ENCODE data around the gene OR6B3.

OR6B3 gene

DNA sequence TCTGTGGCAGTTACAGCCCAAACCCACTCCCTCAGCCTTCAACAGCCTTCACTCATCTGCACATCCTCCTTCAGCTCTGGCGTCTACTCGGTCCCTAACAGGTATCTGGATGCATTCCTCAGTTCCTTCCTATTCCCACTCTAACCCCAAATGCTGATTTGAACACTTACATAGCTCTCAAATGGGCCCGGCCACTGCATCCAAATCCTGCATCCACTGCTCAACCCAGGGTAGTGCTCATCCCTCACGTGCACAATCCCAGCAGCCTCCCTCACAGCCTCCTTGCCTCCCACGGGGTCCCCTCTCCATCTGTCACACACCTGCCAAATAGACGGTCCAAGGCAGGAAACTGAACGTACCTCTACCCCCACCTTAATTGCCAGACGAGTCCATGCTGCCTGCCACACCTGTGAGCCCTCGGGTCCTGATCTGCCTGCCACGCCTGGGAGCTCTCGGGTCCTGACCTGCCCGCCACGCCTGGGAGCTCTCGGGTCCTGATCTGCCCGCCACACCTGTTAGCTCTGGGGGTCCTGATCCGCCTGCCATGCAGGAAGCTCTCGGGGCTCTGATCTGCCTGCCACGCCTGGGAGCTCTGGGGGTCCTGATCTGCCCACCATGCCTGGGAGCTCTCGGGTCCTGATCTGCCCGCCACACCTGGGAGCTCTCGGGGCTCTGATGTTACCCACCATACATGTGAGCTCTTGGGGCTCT lies 9.9 kb downstream of the OR6B3 start:
- DNase-seq: no peak

DNA sequence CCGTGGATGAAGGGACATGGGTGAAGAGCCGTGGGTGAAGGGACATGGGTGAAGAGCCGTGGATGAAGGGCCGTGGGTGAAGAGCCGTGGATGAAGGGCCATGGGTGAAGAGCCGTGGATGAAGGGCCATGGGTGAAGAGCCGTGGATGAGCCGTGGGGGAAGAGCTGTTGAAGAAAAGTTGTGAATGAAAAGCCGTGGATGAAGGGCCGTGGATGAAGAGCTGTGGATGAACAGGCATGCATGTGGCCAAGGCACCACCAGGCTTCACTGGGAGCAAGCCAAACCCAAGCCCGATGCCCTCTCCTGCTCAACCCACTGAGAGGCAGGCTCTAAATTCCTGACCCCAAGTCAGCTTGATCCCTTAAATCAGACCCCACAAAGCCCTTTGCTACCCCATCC lies 10.6 kb downstream of the OR6B3 start:
- no peak for DNase-seq

DNA sequence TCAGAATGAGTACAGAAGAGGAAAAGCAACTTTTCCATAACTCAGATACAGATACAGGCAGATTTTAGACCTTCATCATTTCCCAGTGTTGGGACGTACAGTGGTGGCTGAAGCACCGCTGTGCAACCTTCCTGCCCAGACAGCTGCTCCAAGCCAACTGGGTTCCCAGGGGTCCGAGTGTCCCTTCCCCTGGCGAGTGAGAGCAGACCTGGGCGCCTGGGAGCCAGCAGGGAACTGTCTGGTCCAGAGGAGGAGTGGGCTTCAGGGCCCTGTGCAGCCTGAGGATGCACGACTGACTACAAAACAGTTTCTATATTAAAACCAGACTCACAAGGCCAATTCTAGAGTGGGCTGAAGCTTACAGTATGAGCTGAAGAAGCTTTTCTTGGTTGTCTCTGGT lies 12.0 kb downstream of the OR6B3 start:
- no peak for DNase-seq

DNA sequence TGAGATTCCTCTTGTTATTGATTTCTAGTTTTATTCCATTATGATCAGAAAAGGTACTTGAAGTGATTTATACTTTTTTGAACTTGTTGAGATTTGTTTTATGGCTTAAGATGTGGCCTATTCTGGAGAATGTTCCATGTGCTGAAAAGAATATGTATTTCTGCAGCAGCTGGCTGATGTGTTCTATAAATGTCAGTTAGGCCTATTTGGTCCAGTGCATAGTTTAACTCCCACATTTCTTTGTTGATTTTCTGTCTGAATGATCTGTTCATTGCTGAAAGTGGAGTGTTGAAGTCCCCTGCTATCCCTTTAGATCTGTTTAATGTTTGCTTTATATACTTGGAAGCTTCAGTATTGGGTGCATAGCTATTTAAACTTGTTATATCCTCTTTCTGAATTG lies 16.0 kb downstream of the OR6B3 start:
- no peak for DNase-seq

DNA sequence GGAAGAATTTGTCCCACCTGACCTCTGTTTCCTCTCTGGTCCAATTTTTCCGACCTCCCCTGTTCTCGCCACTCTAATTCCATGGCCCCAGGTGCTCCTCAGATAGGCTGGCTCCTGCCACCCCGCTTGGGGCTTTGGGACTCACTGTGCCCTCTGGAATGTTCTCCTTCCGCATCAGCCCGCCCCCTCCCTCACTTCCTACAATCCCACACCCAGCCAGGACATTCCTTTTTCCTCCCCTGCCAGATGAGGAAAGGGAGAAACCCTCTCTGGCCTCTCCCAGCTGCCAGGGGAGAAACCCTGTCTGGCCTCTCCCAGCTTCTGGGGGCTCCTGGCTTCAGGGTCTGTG lies 20.0 kb downstream of the OR6B3 start:
- DNase-seq: no peak

DNA sequence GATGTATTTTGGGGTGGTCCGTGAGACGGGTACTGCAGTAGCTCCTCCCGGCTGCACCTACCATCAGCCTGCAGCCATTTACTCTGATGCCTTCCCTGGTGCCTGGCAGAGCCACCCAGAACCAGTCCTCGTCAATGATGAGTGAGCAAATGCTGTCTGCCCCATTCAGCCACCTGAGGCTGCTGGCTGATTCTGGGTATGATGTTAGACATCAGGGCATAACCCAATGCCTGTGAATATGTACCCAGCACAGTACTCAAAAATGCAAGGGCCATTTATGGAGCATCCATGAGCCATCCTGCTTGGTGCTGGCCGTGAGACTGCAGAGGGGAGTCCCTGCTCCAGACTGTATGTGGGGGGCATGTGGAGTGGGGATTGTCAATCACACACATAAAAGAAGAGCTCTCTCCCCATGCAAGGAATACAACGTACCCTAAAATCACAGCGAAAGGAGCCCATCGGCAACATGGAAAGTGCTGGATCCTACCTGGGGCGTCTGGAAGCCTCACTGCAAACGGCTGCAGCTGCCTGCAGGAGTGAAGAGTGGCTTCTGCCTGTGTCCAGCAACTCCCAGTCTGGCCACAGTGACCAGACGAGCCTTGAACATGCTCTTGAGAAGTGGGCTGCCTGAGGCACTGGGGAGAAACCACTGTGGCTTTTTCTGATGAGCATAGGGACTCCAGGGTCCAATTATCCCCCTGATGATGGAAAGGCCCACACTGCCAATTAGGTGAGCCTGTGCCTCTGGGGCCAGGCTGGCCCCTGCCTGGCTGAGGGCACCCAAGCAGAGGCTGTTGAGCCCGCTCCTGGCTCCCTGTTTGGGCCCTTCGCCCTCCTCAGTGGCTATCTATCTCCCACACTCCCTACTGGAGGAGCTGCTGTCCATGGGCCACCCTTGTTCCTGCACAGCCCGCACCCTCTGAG lies 20.7 kb downstream of the OR6B3 start:
- DNase-seq: no peak

DNA sequence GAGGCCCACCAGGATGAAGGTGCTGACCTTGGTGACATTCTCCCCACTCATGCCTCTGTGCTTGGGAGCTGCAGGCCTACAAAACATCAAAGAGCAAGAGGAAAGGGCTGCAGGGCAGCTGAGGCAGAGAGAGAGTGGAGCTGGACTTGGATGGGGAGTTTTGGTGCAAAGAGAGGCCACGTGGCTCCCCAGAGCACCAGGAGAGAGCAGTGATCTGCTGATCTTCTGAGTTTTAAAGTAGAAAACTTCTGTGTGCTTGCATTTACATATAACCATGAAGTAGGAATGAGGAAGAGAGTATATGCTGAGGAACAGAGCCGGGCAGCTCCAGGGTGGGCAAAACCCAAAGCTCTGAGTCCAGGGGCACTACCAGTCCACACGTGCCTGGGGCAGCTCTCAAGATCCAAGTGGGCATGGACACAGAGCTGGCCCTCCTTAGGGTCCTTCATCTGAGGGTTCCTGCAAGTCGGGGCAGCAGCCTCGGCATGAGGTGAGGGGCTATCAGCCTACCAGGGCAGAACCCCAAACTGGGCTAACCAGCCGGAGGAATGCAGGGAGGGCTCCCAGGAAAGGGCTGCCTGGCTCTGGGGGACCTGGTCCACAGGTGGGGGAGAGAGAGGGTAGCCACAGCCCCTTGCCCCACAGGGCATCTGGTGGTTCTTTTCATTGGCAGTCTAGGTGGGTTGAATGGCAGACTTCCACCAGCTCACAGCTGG lies 22.8 kb downstream of the OR6B3 start, which contains the start of gene OR6B2:
OR6B2 (minus strand) TSS at position 51 of the 716 bp plus-strand sequence; CDS start at position 51, 0 bp downstream.
- no peak for DNase-seq

DNA sequence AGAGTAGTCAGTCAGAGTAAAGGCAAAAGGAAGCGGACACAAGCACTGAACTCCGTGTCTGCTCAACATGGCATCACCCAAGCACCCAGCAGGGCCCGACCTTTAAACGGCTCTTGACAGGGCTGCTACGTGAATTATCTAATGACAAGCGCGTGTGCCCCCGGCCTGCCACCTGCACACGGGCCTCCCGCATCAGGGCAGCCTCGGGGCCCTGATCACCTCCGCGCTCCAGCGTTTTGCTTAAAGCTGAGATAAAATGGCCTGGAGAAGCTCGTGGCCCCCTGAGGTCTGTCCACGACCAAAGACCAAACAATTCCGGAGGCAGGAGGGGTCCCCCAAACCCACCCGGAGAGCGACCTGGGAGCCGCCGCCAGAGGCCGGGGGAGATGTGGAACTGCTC lies 28.6 kb downstream of the OR6B3 start:
- no peak for DNase-seq

DNA sequence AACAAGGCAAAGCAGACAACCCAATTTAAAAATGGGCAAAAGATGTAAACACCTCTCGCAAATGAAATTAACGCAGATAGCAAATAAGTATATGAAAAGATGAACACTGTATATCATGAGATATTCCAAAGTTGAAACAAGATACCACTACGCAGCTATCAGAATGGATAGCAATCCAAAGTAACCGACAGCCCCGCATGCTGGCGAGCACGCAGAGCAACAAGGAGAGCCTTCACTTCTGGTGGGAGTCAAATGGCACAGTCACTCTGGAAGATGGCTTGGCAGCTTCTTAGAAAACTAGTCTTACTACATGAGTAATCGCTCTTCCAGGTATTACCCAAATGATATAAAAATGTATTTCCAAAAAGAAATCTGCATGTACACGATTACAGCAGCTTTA lies 29.5 kb downstream of the OR6B3 start:
- no peak for DNase-seq

DNA sequence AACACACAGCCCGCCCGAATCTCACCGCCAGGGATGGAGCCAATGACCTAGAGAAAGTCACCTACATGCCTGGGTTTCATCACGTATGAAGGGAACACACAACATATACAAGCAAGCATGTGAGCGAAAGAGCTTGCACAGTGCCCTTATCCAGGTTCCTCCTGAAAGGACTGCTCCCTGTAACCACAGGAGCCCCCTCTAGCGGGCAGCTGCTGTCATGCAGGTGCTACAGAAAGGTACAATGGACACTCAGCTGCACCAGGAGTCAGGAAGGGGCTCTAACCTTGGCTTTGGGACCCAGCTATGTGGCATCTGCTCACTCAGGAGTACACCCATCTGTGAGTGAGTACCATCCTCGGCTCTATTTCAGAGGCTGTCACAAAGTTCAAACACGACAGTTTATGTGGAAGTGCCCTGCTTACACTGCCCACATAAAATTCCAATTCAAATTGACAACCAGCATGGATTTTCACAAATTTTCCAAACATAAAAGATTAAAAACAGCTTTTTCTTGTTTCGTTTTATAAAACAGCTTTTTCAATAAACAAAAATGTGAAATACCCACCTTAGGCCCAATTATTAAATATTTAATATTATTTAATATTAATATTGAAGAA lies 31.7 kb downstream of the OR6B3 start:
- DNase-seq: peak; percentile 57

DNA sequence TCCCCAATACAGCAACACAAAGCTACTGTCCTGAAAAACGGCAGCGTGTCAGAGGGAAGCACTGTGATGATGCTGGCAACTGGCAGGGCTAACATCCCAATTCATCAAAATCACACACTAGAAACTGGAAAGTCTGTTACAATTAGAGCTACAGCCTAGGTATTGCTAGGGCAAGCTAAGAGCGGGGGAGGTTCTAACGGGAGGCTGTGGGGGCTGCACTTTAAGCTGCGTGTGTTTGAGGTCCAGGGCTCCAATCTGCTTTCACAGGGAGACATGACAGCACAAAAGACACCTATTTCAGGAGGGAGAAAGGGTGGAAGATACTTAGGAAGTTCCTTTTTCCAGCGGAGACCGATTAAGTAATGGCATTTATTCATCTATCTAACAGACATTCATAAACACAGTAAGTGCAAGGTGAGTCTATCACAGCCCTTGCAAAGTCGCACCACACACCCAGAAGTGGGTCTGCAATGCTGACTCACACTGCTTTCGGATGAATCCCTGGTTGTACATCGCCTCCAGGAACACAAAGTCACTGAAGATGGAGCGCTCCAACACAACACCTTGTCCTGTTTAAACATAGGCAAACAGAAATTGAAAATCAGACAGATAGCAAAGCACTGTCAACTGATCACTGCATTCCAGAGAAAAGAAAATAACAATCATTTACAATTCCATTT lies 35.1 kb downstream of the OR6B3 start:
- no peak for DNase-seq

DNA sequence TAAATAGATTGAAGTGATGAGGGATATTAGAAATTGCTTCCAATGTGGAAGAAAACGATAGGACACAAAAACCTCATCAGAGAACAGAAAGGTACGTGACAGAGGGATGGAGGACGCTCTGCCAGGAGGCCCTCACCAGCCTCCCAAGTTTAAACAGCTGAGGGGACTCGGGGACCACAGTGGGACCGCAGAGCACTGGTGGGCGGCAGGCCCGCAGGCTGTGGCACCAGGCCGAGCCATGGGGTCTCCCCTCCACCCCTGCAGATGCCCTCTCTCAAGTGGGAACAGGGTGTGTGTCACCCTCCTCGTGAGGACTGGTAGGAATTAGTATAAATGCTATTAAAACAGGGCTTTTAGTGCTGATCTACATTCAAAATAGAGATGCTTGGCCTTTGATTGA lies 39.0 kb downstream of the OR6B3 start:
- DNase-seq: no peak

DNA sequence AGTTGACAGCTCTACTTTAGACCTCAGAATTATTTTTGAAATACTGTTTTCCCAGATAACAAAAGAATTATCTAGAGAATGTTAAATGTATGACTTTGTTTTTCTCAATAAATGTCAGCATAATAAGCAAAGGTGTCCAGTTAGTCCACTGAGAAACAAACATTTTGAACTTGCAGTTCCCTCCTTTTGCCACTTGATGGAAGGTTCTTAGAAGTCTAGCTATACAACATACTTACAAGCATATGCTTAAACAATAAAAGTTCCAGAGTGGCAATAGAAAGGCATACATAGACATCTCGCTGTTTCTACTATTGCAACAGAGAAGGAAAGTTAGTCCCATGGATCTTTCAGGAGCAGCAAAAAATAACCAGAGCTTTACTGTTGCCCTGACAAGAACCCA lies 40.0 kb downstream of the OR6B3 start:
- no peak for DNase-seq

DNA sequence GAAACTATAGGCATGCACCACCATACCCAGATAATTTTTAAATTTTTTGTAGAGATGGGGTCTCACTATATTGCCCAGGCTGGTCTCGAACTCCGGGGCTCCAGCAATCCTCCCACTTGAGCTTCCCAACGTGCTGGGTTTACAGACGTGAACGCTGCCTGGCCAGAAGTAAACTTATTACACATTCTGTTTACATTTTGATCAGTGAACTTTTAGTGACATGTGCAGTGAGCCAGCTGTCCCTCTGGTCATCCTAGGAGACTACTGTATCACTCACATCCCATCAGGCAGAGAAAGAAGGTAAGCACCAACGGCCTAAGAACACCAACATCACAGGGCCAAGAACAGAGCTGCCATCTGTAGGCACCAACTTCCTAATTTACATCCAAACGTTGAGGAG lies 50.3 kb downstream of the OR6B3 start:
- DNase-seq: no peak

DNA sequence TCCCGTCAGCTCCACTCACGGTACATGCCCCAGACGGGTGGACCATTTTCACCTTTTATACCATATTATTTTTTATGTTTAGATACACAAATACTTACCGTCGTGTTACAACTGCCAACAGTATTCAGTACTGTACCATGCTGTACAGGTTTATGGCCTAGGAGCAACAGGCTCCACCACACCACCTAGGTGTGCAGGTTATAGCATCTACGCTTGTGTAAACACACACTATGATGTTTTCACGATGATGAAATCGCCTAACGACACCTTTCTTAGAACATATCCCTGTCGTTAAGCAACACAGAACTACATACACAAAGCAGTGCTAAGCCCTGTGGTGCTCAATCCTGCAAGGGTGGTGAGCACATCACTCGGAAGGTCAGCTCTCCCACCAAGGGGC lies 52.6 kb downstream of the OR6B3 start:
- DNase-seq: no peak

DNA sequence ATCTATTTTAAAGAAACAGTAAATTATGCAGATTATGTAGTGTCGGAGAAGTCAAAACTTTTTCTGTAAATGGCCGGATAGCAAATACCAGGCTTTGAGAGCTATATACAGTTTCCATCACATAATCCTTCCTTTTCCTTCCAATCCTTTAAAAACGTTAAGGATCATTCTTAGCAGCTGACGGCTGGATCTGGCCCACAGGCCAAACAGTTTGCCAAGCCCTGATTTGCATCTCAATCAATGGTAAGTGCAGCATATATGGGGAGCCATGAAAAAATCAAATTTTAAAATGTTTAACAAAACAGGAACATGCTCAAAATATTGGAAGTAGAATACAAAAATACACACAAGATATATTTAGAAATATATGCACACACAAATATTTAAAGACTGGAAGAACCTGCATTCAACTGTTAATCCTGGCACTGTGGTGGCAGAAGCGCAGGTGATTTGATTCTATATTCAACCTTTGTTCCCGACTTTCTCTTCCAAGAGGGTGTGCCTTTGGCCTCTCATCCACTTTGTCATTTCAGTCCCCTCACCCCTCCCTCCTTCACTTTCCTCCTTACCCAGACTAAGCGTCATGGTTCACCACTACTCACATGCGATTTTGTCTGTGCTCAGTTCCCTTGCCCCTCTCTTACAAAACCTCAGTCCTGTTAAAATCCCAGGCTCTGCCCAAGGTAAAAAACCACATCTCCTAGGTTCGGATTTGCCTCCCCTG lies 55.5 kb downstream of the OR6B3 start:
- no peak for DNase-seq
